Measurements from ENCODE around the gene EYS. TPM values are rescaled to one million over a fixed set of nuclear protein-coding genes. Genes with fewer than 3 reads are reported as not detected.
A peak's percentile ranks its signal among the peaks of the same experiment; 100 is the strongest.
"Not testable (repeated sequence)": the region's sequence is repeated elsewhere in the genome, so short reads cannot be mapped to it uniquely, and the experiment has no call there.

Gene EYS
- total RNA-seq, 1 experiment from 2014 or later: not detected

GRCh38 chr6:64249115-64249514, 1457.9 kb downstream of the EYS start:
- H3K36me3 Mint-ChIP-seq (ENCODE audit: insufficient read depth, unreplicated experiment): no peaks in the 10 kb centered on the region
- TF ChIP-seq CTCF (IDR thresholded peaks at IDR 0.05; ENCODE audit: insufficient read depth in 1 of 2, low read depth in 1 of 2, low read length in 1 of 2, severe bottlenecking in 1 of 2, unreplicated experiment in 1 of 2): no peak

DNA sequence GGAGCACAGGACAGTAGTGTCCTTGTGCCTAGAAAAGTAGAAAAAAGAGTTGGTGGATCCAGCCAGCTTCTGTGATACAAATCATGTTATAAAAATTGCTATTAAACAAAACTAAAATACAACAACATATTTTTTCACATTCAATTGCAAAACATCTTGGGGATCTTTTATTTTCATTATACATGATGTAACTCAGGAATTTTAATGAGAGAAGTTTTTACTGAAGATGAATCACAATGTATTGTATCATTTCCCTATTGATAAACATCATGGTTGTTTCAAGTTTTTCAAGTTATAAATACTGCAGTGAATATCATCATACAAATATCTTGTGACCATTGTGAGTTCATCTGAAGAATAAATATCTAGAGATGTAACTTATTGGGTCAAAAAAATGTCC, 1463.4 kb downstream of the EYS start:
- intact Hi-C loops (cut with micrococcal nuclease; ENCODE audit: unreplicated experiment): no loop called here

More at GRCh38 chr6:64249115-64249514, 1457.9 kb downstream of the EYS start:
- Mint-ChIP-seq H3K4me3 (ENCODE audit: unreplicated experiment) (no peak overlapping the region), H3K4me1 (ENCODE audit: low read depth, unreplicated experiment) (peaks cover 30% of the 10 kb centered on the region), H3K9me3 (ENCODE audit: unreplicated experiment) (peaks cover 12% of the 10 kb centered on the region), H3K27me3 (ENCODE audit: insufficient read depth, unreplicated experiment) (no peaks in the 10 kb centered on the region), H3K27ac (ENCODE audit: unreplicated experiment) (peak overlapping the region; percentile 27)
- no peaks in the 10 kb centered on the region for H3K36me3 ChIP-seq (ENCODE audit: control insufficient read depth, insufficient read depth, low read length)
- no peak overlapping the region for H3K4me3 ChIP-seq (ENCODE audit: low read depth, low read length)
- POLR2A ChIA-PET: no interaction called here
- intact Hi-C loops (cut with micrococcal nuclease; ENCODE audit: unreplicated experiment): no loop called here
- CTCF ChIA-PET: no interaction called here
- no peak for DNase-seq
- no peaks in the 10 kb centered on the region for H3K27me3 ChIP-seq (replicated peaks; ENCODE audit: control insufficient read depth, insufficient read depth, low read length)
- no peaks in the 10 kb centered on the region for H3K9me3 ChIP-seq
- peaks cover 27% of the 10 kb centered on the region for H3K4me1 ChIP-seq
- BruUV-seq (replicated peaks): no TSS peak

GRCh38 chr6:64238908-64239307, 1468.1 kb downstream of the EYS start:
- H3K9me3 Mint-ChIP-seq (ENCODE audit: unreplicated experiment); H3K27me3 Mint-ChIP-seq (ENCODE audit: insufficient read depth, unreplicated experiment); H3K4me1 Mint-ChIP-seq (ENCODE audit: low read depth, unreplicated experiment); H3K4me1 ChIP-seq; H3K27ac Mint-ChIP-seq (ENCODE audit: unreplicated experiment); POLR2A ChIA-PET; H3K27me3 ChIP-seq (replicated peaks; ENCODE audit: control insufficient read depth, insufficient read depth, low read length); H3K4me3 Mint-ChIP-seq (ENCODE audit: unreplicated experiment); intact Hi-C loops (cut with micrococcal nuclease; ENCODE audit: unreplicated experiment); BruUV-seq (replicated peaks); DNase-seq; H3K36me3 ChIP-seq (ENCODE audit: control insufficient read depth, insufficient read depth, low read length); H3K4me3 ChIP-seq (ENCODE audit: low read depth, low read length); H3K9me3 ChIP-seq; H3K36me3 Mint-ChIP-seq (ENCODE audit: insufficient read depth, unreplicated experiment); CTCF ChIA-PET: not testable (repeated sequence)

More for the DNA sequence above, 1463.4 kb downstream of the EYS start:
- no peak overlapping the region for H3K4me3 Mint-ChIP-seq (ENCODE audit: unreplicated experiment)
- no peak overlapping the region for H3K27ac Mint-ChIP-seq (ENCODE audit: unreplicated experiment)
- no peaks in the 10 kb centered on the region for H3K27me3 ChIP-seq (replicated peaks; ENCODE audit: control insufficient read depth, insufficient read depth, low read length)
- no peak for DNase-seq
- no peaks in the 10 kb centered on the region for H3K36me3 Mint-ChIP-seq (ENCODE audit: insufficient read depth, unreplicated experiment)
- ChIA-PET CTCF (no interaction called here), POLR2A (no interaction called here)
- no peaks in the 10 kb centered on the region for H3K4me1 ChIP-seq
- TF ChIP-seq CTCF (IDR thresholded peaks at IDR 0.05; ENCODE audit: insufficient read depth in 1 of 2, low read depth in 1 of 2, low read length in 1 of 2, severe bottlenecking in 1 of 2, unreplicated experiment in 1 of 2): no peak
- H3K4me1 Mint-ChIP-seq (ENCODE audit: low read depth, unreplicated experiment): peaks cover 9% of the 10 kb centered on the region
- H3K9me3 Mint-ChIP-seq (ENCODE audit: unreplicated experiment): no peaks in the 10 kb centered on the region
- BruUV-seq (replicated peaks): no TSS peak
- no peak overlapping the region for H3K4me3 ChIP-seq (ENCODE audit: low read depth, low read length)
- H3K27me3 Mint-ChIP-seq (ENCODE audit: insufficient read depth, unreplicated experiment): no peaks in the 10 kb centered on the region
- no peaks in the 10 kb centered on the region for H3K9me3 ChIP-seq
- no peaks in the 10 kb centered on the region for H3K36me3 ChIP-seq (ENCODE audit: control insufficient read depth, insufficient read depth, low read length)

GRCh38 chr6:64238071-64238470, 1469.0 kb downstream of the EYS start:
- intact Hi-C loops (cut with micrococcal nuclease; ENCODE audit: unreplicated experiment): no loop called here
- no TSS peak for BruUV-seq (replicated peaks)
- no peak overlapping the region for H3K4me3 Mint-ChIP-seq (ENCODE audit: unreplicated experiment)

More at GRCh38 chr6:64238071-64238470, 1469.0 kb downstream of the EYS start:
- no peak for DNase-seq
- H3K9me3 ChIP-seq: no peaks in the 10 kb centered on the region
- POLR2A ChIA-PET: no interaction called here
- no peaks in the 10 kb centered on the region for H3K4me1 ChIP-seq
- no peak overlapping the region for H3K27ac Mint-ChIP-seq (ENCODE audit: unreplicated experiment)
- H3K27me3 ChIP-seq (replicated peaks; ENCODE audit: control insufficient read depth, insufficient read depth, low read length): no peaks in the 10 kb centered on the region
- no peaks in the 10 kb centered on the region for H3K36me3 Mint-ChIP-seq (ENCODE audit: insufficient read depth, unreplicated experiment)
- H3K4me3 ChIP-seq (ENCODE audit: low read depth, low read length): no peak overlapping the region
- CTCF ChIA-PET: no interaction called here
- no peaks in the 10 kb centered on the region for H3K27me3 Mint-ChIP-seq (ENCODE audit: insufficient read depth, unreplicated experiment)
- TF ChIP-seq CTCF (IDR thresholded peaks at IDR 0.05; ENCODE audit: insufficient read depth in 1 of 2, low read depth in 1 of 2, low read length in 1 of 2, severe bottlenecking in 1 of 2, unreplicated experiment in 1 of 2): no peak
- no peaks in the 10 kb centered on the region for H3K9me3 Mint-ChIP-seq (ENCODE audit: unreplicated experiment)
- no peaks in the 10 kb centered on the region for H3K4me1 Mint-ChIP-seq (ENCODE audit: low read depth, unreplicated experiment)
- no peaks in the 10 kb centered on the region for H3K36me3 ChIP-seq (ENCODE audit: control insufficient read depth, insufficient read depth, low read length)

All from Caco-2 (cell line).